Activated CD4-positive, alpha-beta T cell treated with anti-CD3 and anti-CD28 coated beads, Interleukin-10, Interleukin-2, amounts not matched to agents 100 ng/mL and 50 ng/mL, durations not matched to agents 16 hours and 8 hours (primary cell): Measurements from ENCODE around the gene ARHGAP26.

ENCODE experiments used
- DNase-seq: peaks from one replicate; pipeline ENCODE4 v3.0.0-alpha.2; 2020

Gene ARHGAP26

DNA sequence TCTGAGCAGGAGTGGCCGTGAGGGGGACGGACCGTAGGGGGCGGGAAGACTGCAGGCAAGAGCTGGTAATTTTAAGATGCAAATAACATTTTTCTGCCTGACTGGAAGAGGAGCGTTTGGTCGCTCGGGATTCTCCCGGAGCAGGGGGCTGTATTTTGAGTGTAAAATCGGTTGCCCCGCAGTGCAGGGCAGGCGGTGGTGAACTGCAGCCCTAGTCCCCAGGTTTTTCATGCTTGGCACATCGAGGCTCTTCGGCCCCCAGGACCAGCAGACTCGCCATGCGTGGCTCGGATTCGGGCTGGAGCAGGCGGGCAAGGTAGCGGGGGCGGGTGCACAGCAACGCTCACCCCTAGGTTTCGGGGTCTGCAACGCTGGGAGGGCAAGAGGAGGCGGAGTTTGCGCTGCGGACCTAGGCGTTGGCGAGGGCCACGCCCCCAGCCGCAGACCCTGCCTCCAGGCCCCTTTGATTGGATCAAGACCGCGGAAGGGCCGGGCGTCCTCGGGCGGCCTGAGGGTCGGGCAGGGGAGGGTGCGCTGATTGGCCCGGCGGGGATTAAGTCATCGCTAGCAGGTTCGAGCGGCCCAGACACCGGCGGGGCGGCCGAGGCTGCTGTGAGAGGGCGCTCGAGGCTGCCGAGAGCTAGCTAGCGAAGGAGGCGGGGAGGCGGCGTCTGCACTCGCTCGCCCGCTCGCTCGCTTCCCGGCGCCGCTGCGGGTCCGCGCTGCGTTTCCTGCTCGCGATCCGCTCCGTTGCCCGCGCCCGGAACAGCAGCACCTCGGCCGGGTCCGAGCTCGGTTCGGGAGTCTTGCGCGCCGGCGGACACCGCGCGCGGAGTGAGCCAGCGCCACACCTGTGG lies at the start of gene ARHGAP26:
TSS of gene ARHGAP26 (plus strand) at position 585 of the 857 bp plus-strand sequence. CDS start 385 bp downstream, outside the sequence.
- peak; percentile 98 for DNase-seq

- no peak for DNase-seq
Observed at GRCh38 chr5:142720641-142721271, 49.4 kb upstream of the ARHGAP26 start.

DNA sequence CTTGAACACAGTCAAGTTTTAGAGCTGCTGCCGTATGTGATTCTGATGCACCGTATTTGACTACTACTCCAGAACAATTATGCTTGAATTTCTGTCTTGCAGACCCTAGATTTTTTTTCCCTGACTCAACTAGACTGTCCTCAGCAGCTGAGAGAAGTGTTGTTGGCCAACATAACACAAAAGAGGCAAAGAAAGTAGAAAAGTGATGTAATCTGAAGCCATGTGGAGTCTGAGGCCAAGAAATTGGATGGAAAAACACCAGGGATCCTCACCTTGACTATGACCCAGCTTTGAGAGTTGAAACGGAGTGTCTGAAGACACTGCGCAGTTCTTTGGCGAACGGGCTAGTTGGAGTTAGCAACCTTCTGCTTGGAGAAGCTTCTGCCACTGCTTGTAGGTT lies 48.0 kb upstream of the ARHGAP26 start:
- DNase-seq, result no peak

DNA sequence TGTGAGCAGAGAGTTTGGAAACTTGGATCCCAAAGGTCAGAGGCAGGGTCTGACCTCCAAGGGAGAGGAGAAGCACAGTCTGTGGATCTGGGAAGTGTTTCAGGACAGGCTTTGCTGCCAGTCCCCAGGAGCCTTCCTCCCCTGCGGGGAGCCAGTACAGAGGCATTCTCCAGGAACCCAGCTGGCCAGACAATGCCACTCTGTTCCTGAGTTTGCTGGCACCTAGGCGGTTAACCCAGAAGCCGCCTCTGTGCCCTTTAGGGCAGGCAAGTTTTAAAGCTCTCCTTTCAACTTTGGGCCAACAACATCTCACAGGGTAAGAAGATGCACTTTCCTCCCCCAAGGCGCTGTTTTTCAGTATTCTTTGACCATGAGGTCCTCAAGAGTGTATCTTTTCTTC lies 47.3 kb upstream of the ARHGAP26 start:
- no peak for DNase-seq

DNA sequence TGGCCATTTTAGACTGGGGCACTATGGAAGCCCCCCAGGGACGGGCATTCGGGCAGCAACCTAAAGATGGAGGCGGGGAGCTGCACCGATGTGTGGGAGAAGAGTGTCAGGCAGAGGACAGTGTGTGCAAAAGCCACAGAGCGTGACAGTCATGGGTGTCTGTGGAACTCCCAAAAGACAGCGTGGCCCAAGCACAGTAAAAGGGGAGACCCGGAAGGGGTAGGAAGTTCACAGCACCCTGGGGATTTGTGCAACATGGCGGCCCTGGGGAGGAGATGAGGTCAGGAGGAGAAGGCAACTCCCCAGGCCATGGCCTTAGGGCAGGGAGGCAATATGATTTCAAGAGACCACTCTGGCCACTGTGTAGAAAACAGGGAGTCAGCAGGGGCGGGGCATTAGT lies 45.4 kb upstream of the ARHGAP26 start:
- DNase-seq, result no peak

- DNase-seq, result no peak
Observed at GRCh38 chr5:142725231-142726187, 44.7 kb upstream of the ARHGAP26 start.

GRCh38 chr5:142726188-142726731 lies 43.9 kb upstream of the ARHGAP26 start:
- peak; percentile 53 for DNase-seq

DNA sequence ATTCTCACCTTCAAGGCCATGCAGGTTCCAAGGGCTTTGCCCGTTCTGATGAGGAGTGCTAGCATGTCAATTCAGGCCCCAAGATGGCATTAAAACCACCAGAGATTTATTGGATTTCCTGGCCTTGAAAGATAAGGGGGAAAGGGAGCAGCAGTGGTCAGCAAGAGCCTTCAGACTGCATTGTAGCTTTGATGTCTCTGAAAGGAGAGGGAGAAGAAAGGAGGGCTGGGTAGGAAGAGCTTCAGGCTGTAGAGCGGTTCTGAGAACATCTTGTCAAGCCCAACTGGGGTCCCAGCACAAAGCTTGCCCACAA lies 42.5 kb upstream of the ARHGAP26 start:
- DNase-seq, result no peak

GRCh38 chr5:142735323-142736246 lies 34.6 kb upstream of the ARHGAP26 start:
- no peak for DNase-seq

DNA sequence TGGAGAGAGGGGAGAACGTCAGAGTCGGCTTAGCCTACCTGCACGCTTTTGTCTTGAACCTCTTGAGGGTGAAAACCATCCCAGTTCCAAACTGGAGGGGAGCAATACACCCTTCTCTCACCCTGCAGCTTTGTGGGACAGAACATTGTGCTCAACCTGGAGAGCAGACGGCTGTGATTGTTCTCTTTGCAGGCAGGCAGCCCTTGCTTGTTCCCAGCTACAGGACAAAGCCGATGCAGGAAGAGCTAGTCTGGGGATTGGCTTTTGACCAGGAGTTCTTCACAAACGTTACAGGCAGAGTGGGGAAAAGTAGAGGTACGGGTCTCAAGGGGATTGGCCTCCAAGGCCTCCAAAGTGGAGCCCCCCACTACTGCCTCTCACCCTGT lies 33.9 kb upstream of the ARHGAP26 start:
- no peak for DNase-seq

GRCh38 chr5:142737179-142737578 lies 33.0 kb upstream of the ARHGAP26 start:
- DNase-seq, result no peak

DNA sequence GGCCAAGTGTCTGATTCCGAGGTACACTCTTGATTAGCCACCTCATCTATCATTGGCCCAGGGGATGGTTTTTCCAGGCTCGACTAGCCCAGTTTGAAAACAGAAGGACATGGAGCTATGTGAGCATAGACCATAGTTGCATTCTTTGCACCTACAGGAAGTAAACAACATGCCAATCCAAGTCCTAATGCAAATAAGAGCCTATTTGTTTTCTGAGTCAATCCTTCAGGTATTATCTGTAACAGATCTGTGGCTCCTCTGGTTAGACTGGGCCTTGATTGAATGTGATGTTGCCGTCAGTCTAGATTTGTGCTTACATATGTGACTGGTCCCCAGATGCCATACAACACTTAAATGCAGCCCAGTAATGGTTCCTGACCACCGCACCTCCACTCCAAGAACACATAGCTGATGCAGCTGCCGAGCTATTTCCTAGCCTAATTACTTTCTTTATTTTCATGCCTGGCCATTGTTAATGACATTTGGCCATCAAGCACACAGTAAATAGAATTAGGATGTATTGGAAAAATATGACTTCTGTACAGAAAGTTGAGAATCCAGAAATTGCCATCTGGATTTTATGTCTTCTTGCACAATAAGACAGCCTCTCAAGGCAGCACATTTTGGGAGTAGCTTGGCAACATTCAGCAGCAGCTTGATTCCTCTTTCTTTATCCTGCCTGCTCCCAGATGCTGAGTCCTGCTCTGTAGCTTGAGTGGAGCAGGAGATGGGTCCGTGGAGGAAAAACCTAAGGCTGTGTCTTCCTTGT lies 29.5 kb upstream of the ARHGAP26 start:
- no peak for DNase-seq

DNA sequence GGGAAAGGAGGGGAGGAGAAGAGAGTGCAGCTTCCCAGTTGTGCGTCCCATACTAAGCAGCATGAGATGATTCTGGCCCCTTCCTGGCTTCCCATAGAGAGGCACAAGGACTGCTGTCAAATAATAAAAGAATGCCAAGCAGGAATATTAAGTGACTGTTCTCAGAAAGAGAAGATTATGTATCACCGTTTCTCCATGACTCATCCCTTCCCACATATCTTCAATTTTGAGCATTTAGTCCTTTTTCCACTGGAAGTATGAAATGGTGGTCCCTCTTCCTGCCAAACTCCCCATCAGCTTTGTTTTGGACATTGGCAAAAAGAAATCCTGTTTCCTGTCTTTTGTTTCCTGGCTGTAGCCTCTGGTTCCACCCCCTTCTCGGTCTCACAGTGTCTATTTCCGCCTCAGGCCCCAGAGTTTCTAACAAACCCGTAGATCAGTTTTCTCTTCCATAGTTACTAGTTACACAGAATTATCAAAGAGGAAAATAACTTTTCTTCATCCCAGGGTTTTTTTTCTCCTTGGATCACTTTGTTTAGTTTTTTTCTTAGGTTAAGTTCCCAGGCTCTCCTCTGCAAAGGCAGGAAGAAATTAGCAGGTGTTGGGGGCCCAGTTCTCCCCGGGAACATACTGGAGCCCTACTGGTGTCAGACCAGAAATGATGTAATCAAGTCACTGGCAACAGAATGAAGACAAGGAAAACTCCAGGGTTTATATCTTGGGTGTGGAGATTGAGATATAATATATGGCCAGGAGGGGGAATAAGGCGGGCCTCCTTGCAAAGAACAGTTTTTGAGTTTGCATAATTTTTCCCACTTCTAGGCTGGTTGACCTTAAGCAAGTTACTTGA lies 26.4 kb upstream of the ARHGAP26 start:
- no peak for DNase-seq

DNA sequence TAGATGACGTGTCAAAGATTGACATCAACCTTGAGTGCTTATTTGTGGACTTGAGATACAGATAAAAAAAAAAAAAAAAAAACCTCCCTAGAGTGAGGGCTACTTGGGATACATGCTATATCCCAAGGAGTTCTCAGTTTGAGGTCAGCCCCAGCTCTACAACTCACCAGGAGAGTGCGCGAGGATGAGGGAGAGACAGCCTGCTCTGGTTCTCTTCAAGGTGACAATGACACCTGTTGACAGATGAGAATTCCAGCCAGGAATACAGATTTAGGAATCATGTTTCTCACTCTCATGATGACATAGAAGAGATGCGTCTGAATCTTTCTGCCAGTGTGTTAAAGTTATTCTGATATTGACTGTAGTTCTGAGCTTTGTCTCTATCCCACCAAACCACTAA lies 24.9 kb upstream of the ARHGAP26 start:
- no peak for DNase-seq

GRCh38 chr5:142746532-142747433 lies 23.4 kb upstream of the ARHGAP26 start:
- DNase-seq, result no peak

GRCh38 chr5:142748132-142748531 lies 22.0 kb upstream of the ARHGAP26 start:
- DNase-seq, result no peak

DNA sequence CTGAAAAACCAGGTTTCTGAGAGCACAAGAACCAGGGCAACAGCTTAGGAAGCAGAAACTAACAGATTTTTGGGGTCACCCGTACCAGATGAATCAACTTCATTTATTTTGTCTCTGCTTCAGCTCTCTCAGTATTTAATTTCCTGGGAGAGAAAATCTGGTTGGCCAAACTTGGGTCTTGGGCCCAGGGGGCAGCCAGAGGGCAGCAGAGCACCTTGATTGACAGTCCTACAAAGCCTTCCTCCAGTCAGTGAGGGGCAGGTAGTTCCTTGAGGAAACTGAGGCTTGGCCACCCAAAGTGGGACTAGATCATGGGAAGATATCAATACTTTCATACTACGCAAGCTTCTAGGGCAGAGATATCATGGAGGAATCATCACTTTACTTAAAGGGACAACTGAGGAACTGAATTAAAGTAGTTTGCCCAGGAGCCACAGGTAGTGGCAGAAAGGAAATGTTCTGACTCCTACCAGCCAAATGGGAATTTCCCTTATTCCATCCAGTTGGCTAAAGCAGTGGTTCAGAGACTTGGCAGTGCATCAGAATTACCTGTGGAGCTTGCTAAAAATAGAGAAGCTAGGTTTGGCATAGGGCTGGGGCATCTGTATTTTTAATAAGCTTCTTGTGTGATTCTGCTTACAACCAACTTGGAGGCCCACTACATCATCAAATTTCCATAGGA lies 21.5 kb upstream of the ARHGAP26 start:
- DNase-seq, result peak; percentile 62

DNA sequence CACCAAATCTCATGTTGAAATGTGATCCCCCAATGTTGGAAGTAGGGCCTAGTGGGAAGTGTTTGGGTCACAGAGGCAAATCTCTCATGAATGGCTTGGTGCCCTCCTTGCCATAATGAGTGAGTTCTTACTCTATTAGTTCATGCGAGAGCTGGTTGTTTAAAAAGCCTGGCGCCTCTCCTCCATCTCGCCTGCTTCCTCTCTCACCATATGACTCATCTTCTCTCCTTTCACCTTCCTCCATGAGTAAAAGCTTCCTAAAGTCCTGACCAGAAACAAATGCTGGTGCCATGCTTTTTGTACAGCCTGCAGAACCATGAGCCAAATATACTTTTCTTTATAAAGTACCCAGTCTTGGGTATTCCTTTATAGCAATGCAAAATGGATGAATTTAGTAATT lies 20.9 kb upstream of the ARHGAP26 start:
- peak; percentile 74 for DNase-seq
